Medulla oblongata (tissue), 1 donor: Measurements from ENCODE around the gene IDH2.
A peak's percentile ranks its signal among the peaks of the same experiment; 100 is the strongest.
"Not testable (repeated sequence)": the region's sequence is repeated elsewhere in the genome, so short reads cannot be mapped to it uniquely, and the experiment has no call there.

Source experiments
- DNase-seq: peaks from one replicate; pipeline ENCODE4 v3.0.0-alpha.2; 2015; ENCODE audit errors: extremely low spot score

Gene IDH2

DNA sequence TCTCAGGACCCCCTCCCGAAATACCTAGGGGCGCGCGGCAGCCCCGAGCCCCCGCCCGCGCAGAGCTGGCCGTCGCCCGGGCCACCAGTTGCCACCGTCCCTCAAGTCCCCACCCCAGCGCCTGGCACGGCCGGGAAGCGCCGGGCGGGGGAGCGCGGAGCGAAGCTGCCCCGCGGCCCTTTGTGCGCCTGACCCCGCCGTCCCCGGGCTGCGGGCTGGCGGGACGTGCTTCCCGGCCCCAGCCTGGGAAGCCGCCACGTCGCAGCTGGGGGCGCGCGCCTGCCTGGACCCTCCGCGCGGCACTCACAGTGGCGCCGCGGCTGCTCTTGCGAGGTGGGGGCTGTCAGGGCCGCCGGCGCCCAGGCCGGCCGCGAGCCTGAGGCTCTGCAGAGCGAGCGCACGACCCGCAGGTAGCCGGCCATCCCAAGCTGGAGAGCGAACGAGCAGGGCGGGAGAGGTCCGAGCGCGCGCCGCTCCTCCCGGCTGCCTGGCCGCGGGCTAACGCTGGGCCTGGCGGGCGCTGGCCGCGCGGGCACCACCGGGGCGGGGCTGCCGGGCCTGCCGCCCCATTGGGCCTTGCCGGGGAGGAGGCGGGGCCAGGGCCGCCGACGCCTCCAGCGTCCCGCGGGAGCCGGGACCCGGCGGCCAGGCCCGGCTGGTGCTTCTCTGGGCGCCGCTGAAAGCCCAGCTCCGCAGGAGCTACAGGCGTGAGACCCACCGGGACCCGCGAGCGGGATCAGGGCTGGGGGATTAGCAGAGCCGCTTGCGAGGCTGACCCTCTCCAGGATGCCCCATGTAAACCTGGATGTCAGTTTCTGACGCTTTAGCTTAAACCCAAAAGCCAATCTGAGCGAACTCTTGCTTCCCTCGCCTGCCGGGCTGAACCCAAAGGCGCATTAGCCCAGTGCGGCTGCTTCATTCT, at the start of gene IDH2:
Gene IDH2 (minus strand): TSS at position 500 of the 922 bp plus-strand sequence. CDS start 78 bp downstream, at position 422.
- peak; percentile 92 for DNase-seq

DNA sequence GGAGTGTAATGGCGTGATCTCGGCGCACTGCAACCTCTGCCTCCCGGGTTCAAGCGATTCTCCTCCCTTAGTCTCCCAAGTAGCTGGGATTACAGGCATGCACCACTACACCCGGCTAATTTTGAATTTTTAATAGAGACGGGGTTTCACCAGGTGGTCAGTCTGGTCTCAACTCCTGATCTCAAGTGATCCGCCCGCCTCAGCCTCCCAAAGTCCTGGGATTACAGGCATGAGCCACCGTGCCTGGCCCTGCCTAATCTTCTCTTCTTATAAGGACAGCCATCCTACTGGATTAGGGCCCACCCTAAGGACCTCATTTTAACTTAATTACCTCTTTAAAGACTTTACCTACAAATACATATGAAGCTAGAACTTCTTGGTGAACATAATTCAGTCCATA, 48.3 kb upstream of the IDH2 start:
- DNase-seq: not testable (repeated sequence)

DNA sequence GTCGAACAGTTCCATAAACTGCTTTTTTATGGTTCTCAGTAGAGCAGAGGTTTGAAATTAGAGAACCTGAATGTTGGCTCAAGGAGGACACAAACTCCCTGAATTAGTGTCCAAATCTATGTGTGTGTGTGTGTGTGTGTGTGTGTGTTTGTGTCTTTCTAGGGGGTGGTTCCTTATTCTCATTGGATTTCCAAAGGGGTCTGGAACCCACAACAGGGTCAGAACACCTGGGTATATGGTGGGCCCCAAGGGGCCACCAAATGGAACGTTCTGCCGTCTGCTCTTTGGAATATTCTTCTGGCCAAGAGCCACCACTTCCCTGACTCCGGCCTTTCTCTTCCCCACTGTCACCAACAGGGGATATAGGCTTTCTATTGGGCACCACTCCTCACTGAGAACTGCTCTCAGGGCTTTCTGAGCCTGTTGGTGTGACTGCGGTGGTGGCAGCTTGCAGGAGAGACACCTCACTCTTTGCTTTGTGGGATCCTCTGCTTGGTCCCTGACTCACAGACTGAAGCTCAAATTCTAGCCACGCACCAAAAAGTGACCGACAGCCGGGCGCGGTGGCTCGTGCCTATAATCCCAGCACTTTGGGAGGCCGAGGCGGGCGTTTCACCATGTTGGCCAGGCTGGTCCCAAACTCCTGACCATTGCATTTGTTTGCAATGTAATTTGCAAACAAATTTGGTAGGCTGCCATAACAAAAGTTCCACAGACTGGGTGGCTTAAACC, 47.5 kb upstream of the IDH2 start:
- no peak for DNase-seq

DNA sequence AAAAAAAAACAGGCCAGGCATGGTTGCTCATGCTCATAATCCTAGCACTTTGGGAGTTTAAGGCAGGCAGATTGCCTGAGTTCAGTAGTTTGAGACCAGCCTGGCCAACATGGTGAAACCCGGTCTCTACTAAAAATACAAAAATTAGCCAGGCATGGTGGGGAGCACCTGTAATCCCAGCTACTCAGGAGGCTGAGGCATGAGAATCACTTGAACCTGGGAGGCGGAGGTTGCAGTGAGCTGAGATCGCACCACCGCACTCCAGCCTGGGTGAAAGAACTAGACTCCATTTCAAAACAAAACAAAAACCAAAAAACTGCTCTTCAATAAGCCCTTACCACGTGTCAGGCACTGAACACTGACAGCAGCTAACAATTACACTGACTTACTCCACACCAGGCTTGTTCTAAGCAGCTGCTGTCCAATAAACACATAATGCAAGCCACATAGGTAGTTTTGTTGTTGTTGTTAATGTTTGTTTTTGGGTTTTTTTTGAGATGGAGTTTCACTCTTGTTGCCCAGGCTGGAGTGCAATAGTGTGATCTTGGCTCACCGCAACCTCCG, 44.0 kb upstream of the IDH2 start:
- not testable (repeated sequence) for DNase-seq

DNA sequence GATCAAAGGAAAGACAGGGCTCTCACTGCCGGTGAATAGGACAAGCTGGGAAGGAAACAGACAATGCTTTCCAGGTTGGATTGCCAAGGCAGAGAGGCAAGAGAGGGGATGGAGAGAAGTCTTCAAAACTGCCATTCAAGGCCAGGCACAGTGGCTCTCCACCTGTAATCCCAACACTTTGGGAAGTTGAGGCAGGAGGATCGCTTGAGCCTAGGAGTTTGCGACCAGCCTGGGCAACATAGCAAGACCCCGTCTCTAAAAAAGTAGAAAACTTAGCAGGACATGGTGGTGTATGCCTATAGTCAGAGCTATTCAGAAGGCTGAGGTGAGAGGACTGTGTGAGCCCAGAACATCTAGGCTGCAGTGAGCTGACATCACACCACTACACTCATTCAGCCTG, 43.5 kb upstream of the IDH2 start:
- DNase-seq: no peak

DNA sequence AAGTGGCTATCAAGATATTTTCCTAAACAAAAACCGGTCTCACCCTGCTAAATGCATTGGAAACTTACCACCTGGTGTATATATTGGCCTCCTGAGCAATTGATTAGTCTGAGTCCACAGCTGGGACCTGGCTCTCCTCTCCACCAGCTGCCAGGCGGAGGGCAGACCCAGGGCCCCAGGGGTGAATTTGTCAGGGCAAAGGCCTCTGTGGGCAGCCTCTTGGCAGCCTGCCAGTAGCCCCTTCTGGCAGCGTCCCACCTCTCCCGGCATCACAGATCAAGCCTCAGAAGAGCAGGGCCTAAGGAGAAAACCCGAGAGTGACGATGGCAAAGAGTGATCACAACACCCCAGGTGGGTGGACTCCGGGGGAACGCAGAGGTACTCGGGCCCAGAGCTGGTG, 43.0 kb upstream of the IDH2 start:
- DNase-seq: no peak

DNA sequence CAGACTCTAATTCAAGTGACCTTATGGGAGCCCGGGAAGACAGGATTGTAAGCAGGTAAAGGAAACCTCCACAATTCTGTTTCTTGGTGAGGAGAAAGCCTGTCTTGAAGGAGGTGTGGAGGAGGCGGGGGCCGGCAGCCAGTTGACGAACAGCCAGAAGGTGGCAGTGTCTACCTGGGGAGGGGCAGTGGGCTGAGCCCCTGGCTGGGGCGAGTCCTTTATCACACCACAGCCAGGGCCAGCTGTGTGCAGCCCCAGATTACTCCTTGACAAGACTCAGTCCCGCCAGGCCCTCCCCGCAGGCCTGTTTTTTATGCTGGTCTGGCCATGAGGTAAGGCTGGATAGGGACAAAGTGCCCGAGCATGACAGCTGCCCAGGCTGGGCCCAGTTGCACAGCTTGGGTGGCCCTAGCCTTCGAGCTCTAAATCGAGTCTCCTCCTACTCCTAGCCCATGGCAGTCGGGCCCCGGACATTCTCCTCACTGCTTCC, 40.9 kb upstream of the IDH2 start:
- DNase-seq: peak; percentile 14

DNA sequence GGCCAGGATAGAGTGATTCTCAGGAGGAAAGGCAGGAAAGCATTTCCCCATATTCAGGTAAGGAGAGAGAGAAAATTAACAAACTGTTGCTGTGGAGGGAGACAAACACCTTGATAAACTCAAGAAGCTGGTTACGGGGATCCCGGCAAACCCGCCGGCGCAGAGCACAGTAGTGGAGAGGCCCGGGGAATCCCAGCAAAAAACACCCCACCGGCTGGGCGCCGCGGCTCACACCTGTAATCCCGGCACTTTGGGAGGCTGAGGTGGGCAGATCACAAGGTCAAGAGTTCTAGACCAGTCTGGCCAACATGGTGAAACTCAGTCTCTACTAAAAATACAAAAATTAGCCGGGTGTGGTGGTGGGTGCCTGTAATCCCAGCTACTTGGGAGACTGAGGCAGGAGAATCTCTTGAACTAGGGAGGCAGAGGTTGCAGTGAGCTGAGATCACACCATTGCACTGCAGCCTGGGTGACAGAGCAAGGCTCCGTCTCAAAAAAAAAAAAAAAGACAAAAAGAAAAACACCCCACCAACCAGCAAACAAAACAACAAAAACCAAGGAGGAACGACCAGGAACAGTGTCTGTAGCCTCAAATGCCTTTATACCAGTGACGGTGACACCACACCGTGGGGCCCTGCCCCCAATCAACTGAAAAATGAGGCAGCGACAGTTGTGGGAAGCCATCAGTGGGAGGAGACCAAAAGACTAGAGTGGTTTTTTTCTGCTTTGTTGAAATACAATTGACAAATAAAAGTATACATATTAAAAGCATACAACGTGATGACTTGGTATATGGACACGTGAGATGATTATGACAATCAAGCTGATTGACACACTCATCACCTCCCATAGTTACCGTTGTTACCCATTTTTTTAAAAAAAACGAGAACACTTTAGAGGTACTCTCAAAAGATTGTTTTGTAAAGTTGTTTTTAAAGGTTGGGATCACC, 40.2 kb upstream of the IDH2 start:
- no peak for DNase-seq

DNA sequence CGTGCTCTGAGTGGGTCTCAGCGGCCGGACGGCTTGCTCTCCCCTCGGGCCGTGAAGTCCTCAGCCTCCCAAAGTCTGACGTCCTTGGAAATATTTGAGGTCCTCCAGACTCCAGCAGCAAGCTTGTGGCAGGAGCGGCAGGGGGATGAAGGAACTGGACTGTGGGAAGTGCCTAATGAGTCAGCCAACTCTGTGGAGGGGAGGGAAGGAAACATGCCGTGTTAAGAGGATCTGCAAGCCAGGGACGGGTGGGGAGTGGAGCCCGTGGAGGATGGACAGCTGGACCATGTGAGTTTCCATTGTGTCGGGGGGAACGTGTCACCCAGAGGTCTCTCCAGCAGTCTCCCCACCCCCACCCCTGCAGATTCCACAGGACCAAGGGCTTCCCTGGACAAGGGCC, 39.4 kb upstream of the IDH2 start:
- DNase-seq: no peak

DNA sequence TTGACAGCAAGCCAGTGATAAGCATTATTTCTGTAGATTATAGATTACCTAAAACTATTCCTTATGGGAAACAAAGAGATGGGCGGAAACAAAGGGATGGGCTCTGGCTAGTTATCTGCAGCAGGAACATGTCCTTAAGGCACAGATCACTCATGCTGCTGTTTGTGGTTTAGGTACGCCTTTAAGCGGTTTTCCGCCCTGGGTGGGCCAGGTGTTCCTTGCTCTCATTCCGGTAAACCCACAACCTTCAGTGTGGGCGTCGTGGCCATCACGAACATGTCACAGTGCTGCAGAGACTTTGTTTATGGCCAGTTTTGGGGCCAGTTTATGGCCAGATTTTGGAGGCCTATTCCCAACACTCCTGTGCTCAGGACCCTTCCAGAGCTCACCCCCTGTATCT, 37.3 kb upstream of the IDH2 start:
- DNase-seq: not testable (repeated sequence)

DNA sequence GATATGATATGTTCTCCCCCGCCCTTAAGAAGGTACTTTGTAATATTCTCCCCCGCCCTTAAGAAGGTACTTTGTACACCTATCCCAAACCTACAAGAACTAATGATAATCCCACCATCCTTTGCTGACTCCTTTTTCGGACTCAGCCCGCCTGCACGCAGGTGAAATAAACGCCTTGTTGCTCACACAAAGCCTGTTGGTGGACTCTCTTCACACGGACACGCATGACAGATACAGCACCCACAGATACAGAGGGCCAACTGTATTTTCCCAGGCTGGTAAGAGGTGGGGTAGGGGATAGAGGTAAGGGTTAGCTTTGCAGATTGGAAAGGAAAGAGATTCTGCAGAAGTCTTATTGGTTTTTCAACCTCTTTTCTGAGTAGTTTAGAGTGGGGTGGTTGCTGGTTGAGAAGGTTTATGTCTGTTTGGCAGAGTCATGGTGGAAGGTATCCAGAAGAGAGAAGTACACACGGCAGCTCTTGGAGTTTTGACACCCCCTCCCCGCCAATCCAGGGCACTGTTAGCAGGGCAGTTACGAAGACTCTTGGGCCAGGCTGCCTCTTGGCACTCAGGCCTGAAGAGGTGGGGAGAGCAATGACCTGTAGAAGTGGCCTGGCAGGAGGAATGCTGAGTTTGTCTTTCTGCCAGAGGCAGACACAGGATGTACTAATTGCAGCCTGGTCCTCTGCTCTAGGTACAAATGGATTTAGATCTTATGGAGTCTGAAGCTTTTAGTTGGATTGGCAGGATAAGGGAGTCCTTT, 36.0 kb upstream of the IDH2 start:
- no peak for DNase-seq

DNA sequence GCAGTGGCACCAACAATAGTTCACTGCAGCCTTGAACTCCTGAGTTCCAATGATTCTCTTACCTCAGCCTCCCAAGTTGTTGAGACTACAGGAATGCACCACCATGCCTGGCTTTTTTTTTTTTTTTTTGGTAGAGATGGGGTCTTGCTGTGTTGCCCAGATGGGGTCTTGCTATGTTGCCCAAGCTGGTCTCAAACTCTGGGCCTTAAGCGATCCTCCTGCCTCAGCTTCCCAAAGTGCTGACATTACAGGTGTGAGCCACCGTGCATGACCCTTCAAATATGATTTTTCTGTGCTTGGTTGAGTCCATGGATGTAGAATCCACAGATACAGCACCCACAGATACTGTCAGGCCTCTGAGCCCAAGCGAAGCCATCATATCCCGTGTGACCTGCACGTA, 30.2 kb upstream of the IDH2 start:
- no peak for DNase-seq

DNA sequence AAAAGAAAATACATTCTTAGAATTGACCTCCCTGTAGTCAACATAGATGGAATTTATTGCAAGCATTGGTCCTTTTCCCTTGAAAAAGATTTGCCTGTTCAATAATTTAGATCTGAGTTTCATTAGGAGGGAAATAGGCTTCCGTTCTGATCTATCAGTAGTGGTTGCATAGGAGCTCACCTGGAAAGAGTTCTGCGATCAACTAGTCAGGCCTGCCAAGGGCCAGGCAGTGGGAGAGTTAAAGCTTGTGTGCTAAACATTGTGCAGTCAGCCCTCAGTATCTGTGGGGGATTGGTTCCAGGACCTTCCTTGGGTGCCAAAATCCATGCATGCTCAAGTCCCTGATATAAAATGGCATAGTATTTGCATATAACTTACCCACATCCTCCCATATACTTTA, 29.6 kb upstream of the IDH2 start:
- DNase-seq: no peak

DNA sequence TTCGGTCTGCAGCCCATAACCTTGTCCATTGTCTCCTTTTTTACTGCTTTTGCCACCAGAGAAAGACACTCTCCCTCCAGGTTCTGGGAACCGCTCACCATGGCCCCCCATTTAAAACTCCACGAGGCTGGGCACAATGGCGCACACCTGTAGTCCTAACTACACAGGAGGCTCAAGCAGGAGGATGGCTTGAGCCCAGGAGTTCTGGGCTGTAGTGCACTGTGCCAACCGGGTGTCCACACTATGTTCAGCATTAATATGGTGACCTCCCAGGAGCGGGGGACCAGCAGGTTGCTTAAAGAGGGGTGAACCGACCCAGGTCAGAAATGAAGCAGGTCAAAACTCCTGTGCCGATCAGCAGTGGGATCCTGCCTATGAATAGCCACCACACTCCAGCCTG, 28.0 kb upstream of the IDH2 start:
- DNase-seq: no peak

DNA sequence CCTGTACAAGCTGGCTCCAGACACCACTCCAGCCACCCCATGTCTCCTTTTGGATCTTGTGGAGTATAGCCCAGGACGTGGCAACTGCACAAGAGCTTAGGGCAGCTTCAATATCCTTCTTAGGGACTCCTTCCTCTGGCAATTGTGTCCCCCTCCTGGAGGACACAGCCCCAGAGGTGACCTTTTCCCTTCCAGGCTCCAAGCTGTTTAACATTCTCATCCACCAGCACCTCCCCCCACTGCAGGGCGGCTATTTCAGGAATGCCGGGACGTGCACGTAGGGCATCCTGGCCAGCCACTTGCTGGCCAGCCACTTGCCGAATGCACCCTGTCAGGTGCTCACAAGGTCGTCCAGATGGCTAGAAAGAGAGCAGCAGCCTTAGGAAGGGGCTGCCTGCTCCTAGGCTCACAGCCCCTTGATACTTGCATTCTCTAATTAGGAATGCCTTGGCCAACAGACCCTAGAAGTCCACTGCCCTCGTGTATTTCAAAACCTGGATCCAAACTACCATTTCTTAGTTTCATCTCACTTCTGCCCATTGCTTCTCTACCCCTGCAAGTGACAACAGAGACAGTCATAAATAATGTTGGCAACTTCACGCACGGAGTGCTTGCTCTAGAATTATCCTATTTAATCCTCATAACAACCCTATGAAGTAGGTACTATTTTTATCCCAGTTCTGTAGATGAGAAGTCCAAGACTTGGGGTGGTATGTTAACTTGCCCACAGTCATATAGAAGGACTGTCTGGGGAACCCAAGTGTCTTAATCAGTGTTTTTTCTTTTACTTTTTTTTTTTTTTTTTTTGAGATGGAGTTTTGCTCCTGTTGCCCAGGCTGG, 24.5 kb upstream of the IDH2 start:
- no peak for DNase-seq

DNA sequence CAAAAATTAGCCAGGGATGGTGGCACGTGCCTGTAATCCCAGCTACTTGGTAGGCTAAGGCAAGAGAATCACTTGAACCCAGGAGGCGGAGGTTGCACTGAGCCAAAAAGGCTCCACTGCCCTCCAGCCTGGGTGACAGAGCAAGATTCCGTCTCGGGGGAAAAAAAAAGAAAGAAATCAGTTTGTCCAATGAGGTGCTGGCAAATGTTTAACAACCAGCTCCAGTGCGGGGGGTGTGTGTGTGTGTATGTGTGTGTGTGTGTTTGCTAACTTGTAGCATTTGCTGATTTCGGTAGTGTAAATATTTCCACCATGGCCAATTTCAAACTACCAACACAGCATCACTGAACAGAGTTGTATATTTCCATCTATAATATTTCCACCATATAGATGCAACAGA, 23.8 kb upstream of the IDH2 start:
- DNase-seq: no peak

DNA sequence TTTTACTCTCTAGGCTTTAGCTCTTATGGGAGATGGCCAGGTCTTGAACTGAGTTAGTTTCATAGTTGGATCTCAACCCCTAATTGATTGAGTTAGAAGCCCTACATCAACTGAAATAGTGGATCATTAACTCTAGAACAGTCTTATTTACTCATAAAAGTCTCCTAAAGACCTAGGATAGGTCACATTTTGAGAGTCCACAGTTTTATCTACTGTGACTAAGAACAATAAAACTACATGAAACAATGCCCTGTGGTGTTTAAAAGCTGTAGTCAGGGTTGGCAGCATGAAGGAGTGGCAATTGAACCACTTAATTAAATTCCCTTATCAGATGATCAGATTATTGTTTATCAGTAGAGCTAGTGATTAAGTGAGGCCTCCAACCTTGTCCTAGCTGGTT, 22.2 kb upstream of the IDH2 start:
- DNase-seq: no peak

DNA sequence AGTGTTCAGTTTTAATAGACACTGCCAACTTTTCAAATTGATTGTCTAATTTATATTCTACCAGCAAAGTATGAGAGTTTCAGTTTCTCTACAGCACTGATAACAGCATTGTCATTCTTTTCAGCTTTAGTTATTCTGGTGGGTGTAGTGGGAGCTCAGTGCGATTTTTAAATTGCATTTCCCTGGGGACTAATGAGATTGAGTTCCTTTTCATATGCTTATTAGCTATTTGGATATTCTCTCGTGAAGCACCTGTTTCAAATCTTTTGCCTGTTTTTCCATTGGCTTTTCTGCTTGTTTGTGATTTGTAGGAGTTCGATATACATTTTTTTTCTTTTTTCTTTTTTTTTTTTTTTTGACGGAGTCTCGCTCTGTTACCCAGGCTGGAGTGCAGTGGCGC, 18.8 kb upstream of the IDH2 start:
- no peak for DNase-seq

DNA sequence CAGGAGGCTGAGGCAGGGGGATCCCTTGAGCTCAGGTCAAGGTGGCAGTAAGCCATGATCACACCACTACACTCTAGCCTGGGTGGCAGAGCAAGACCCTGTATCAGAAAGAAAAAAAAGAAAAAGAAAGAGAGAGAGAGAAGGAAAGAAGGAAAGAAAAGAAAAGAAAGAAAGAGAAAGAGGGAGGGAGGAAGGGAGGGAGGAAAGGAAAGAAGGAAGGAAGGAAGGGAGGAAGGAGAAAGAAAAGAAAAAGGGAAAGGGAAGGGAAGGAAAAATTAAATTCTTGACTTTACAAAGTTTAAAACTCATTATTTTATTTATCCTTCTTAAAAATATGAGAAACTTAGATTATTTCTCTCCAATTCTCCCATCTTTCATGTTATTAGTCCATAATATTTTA, 17.1 kb upstream of the IDH2 start:
- no peak for DNase-seq

DNA sequence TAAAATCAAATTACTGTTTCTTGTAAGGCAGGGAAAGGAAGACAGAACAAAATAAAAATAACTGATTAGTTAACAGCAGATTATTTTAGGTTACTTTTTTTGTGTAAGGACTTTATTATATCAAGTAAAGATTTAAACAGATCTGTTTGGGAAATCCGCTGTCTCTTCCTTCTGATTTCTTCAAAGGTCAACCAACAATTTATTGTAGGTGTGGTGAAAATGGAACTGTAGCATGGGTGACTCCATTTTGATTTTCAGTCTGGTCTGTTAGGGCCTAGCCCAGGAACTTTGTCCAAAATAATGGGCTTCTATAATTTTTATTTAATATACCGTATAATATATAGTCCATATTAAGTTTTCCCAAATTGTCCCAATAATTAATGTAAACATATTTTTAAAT, 13.5 kb upstream of the IDH2 start:
- no peak for DNase-seq
